Progenitor cell of endocrine pancreas (in vitro differentiated cells): ENCODE data around the gene WDR77. TPM values are rescaled to one million over a fixed set of nuclear protein-coding genes. Genes with fewer than 3 reads are reported as not detected.
A peak's percentile ranks its signal among the peaks of the same experiment; 100 is the strongest.

Experiments
- DNase-seq: peaks from one replicate; pipeline ENCODE4 v3.0.0; 2021; ENCODE audit warnings: low spot score; ENCODE audit not compliant: unreplicated experiment
- H3K27ac Mint-ChIP-seq: 2 replicates; pipeline ENCODE4 v1.8.0; 2021; ENCODE audit warnings: mild to moderate bottlenecking, moderate library complexity, mixed read lengths
- H3K27me3 Mint-ChIP-seq: 2 replicates; pipeline ENCODE4 v1.8.0; 2021; ENCODE audit warnings: mixed read lengths
- H3K36me3 Mint-ChIP-seq: 2 replicates; pipeline ENCODE4 v1.8.0; 2022; ENCODE audit warnings: mixed read lengths; ENCODE audit not compliant: insufficient read depth
- H3K4me1 Mint-ChIP-seq: 2 replicates; pipeline ENCODE4 v1.8.0; 2021; ENCODE audit warnings: low read depth, mixed read lengths
- H3K4me3 Mint-ChIP-seq: 2 replicates; pipeline ENCODE4 v1.8.0; 2021; ENCODE audit warnings: low read depth, mild to moderate bottlenecking, moderate library complexity, mixed read lengths
- H3K9me3 Mint-ChIP-seq: 2 replicates; pipeline ENCODE4 v1.8.0; 2021; ENCODE audit warnings: low read depth, mixed read lengths
- CTCF ChIP-seq: fragments of 200-600 bp; sonication (generic); IDR thresholded peaks from one replicate; pipeline ENCODE4 v1.5.0; 2021; ENCODE audit warnings: antibody characterized with exemption, mild to moderate bottlenecking; ENCODE audit not compliant: unreplicated experiment
- total RNA-seq: library from RNA; stranded (reverse); gene quantifications from 2 replicates; pipeline ENCODE4 v1.2.1, GENCODE V29; 2021

WDR77 gene
- total RNA-seq, 1 donor from 2014 or later = 91.2 TPM

GRCh38 chr1:111471012-111471411 is 22.0 kb upstream of the WDR77 start:
- no peaks in the 10 kb centered on the region for H3K27me3 Mint-ChIP-seq
- no peak overlapping the region for H3K27ac Mint-ChIP-seq
- H3K9me3 Mint-ChIP-seq = no peaks in the 10 kb centered on the region
- H3K4me3 Mint-ChIP-seq = no peak overlapping the region
- TF ChIP-seq CTCF = no peak
- DNase-seq = no peak
- H3K36me3 Mint-ChIP-seq = peaks cover 4% of the 10 kb centered on the region
- H3K4me1 Mint-ChIP-seq = no peaks in the 10 kb centered on the region

GRCh38 chr1:111470596-111470995 is 21.5 kb upstream of the WDR77 start:
- H3K4me1 Mint-ChIP-seq = no peaks in the 10 kb centered on the region
- H3K4me3 Mint-ChIP-seq = no peak overlapping the region
- no peak for TF ChIP-seq CTCF
- H3K27ac Mint-ChIP-seq = no peak overlapping the region
- no peaks in the 10 kb centered on the region for H3K9me3 Mint-ChIP-seq
- DNase-seq = no peak
- peaks cover 4% of the 10 kb centered on the region for H3K36me3 Mint-ChIP-seq
- H3K27me3 Mint-ChIP-seq = no peaks in the 10 kb centered on the region

GRCh38 chr1:111469539-111469938 is 20.5 kb upstream of the WDR77 start:
- H3K36me3 Mint-ChIP-seq = peaks cover 6% of the 10 kb centered on the region
- no peaks in the 10 kb centered on the region for H3K4me1 Mint-ChIP-seq
- H3K27ac Mint-ChIP-seq = no peak overlapping the region
- no peak for DNase-seq
- no peaks in the 10 kb centered on the region for H3K9me3 Mint-ChIP-seq
- no peaks in the 10 kb centered on the region for H3K27me3 Mint-ChIP-seq
- no peak overlapping the region for H3K4me3 Mint-ChIP-seq
- TF ChIP-seq CTCF = no peak

GRCh38 chr1:111468717-111469100 is 19.7 kb upstream of the WDR77 start:
- TF ChIP-seq CTCF = no peak
- Mint-ChIP-seq H3K36me3 (peaks cover 7% of the 10 kb centered on the region), H3K4me1 (peaks cover 2% of the 10 kb centered on the region), H3K9me3 (no peaks in the 10 kb centered on the region), H3K4me3 (no peak overlapping the region), H3K27me3 (no peaks in the 10 kb centered on the region), H3K27ac (no peak overlapping the region)
- no peak for DNase-seq

GRCh38 chr1:111467865-111468716 is 19.0 kb upstream of the WDR77 start:
- Mint-ChIP-seq H3K27me3 (no peaks in the 10 kb centered on the region), H3K9me3 (no peaks in the 10 kb centered on the region), H3K4me1 (peaks cover 4% of the 10 kb centered on the region), H3K4me3 (no peak overlapping the region), H3K36me3 (peaks cover 7% of the 10 kb centered on the region), H3K27ac (no peak overlapping the region)
- TF ChIP-seq CTCF = peak; percentile 18
- no peak for DNase-seq
